ENCODE measurements around the gene ARAP2. TPM values are rescaled to one million over a fixed set of nuclear protein-coding genes. Genes with fewer than 3 reads are reported as not detected.

The ARAP2 gene
- total RNA-seq, 1 donor = 3.6 TPM

- H3K27ac ChIP-seq (ENCODE audit: low read depth, low read length) = no peak overlapping the region
- no peak overlapping the region for H2AFZ ChIP-seq (ENCODE audit: low read length)
- no peaks in the 10 kb centered on the region for H3K27me3 ChIP-seq (ENCODE audit: insufficient read depth, low read length)
These were observed 29.4 kb downstream of the ARAP2 start for GRCh38 chr4:36214735-36215485.

GRCh38 chr4:36213977-36214376, 30.3 kb downstream of the ARAP2 start:
- H3K36me3 ChIP-seq (ENCODE audit: insufficient read depth, low read length) = no peaks in the 10 kb centered on the region
- H3K79me2 ChIP-seq (ENCODE audit: insufficient read depth, low read length) = no peaks in the 10 kb centered on the region
- no peaks in the 10 kb centered on the region for H3K27me3 ChIP-seq (ENCODE audit: insufficient read depth, low read length)
- no peak for DNase-seq (ENCODE audit: insufficient read length, low spot score, missing footprints)
- no peak overlapping the region for H3K4me3 ChIP-seq (ENCODE audit: insufficient read depth, low read length)
- H3K4me2 ChIP-seq (ENCODE audit: insufficient read depth, low read length) = no peak overlapping the region
- H2AFZ ChIP-seq (ENCODE audit: low read length) = no peak overlapping the region
- no peak overlapping the region for H3K27ac ChIP-seq (ENCODE audit: low read depth, low read length)
- H3K9me3 ChIP-seq (ENCODE audit: low read depth, low read length) = no peaks in the 10 kb centered on the region
- TF ChIP-seq CTCF (IDR thresholded peaks at IDR 0.05; ENCODE audit: extremely low read depth, low read depth, low read length) = no peak
- no peaks in the 10 kb centered on the region for H4K20me1 ChIP-seq (ENCODE audit: insufficient read depth, low read length)
- no peaks in the 10 kb centered on the region for H3K4me1 ChIP-seq (ENCODE audit: insufficient read depth, low read length)

More at GRCh38 chr4:36214735-36215485, 29.4 kb downstream of the ARAP2 start:
- Histone ChIP-seq H3K4me1 (ENCODE audit: insufficient read depth, low read length) (no peaks in the 10 kb centered on the region), H3K4me3 (ENCODE audit: insufficient read depth, low read length) (no peak overlapping the region), H3K9me3 (ENCODE audit: low read depth, low read length) (no peaks in the 10 kb centered on the region), H4K20me1 (ENCODE audit: insufficient read depth, low read length) (no peaks in the 10 kb centered on the region), H3K4me2 (ENCODE audit: insufficient read depth, low read length) (no peak overlapping the region), H3K36me3 (ENCODE audit: insufficient read depth, low read length) (no peaks in the 10 kb centered on the region), H3K79me2 (ENCODE audit: insufficient read depth, low read length) (no peaks in the 10 kb centered on the region)
- no peak for TF ChIP-seq CTCF (IDR thresholded peaks at IDR 0.05; ENCODE audit: extremely low read depth, low read depth, low read length)
- no peak for DNase-seq (ENCODE audit: insufficient read length, low spot score, missing footprints)

- H3K27ac ChIP-seq (ENCODE audit: low read depth, low read length) = no peak overlapping the region
- H2AFZ ChIP-seq (ENCODE audit: low read length) = no peak overlapping the region
- no peak for TF ChIP-seq CTCF (IDR thresholded peaks at IDR 0.05; ENCODE audit: extremely low read depth, low read depth, low read length)
- no peaks in the 10 kb centered on the region for H4K20me1 ChIP-seq (ENCODE audit: insufficient read depth, low read length)
- no peaks in the 10 kb centered on the region for H3K79me2 ChIP-seq (ENCODE audit: insufficient read depth, low read length)
- no peak overlapping the region for H3K4me3 ChIP-seq (ENCODE audit: insufficient read depth, low read length)
- H3K27me3 ChIP-seq (ENCODE audit: insufficient read depth, low read length) = no peaks in the 10 kb centered on the region
- H3K4me2 ChIP-seq (ENCODE audit: insufficient read depth, low read length) = no peak overlapping the region
- H3K9me3 ChIP-seq (ENCODE audit: low read depth, low read length) = no peaks in the 10 kb centered on the region
- no peak for DNase-seq (ENCODE audit: insufficient read length, low spot score, missing footprints)
- H3K36me3 ChIP-seq (ENCODE audit: insufficient read depth, low read length) = no peaks in the 10 kb centered on the region
- H3K4me1 ChIP-seq (ENCODE audit: insufficient read depth, low read length) = no peaks in the 10 kb centered on the region
These were observed 33.2 kb downstream of the ARAP2 start for GRCh38 chr4:36211084-36211483.

GRCh38 chr4:36209941-36210649, 34.2 kb downstream of the ARAP2 start:
- Histone ChIP-seq H3K4me1 (ENCODE audit: insufficient read depth, low read length) (no peaks in the 10 kb centered on the region), H3K79me2 (ENCODE audit: insufficient read depth, low read length) (no peaks in the 10 kb centered on the region), H3K4me2 (ENCODE audit: insufficient read depth, low read length) (no peak overlapping the region), H3K27ac (ENCODE audit: low read depth, low read length) (no peak overlapping the region), H3K27me3 (ENCODE audit: insufficient read depth, low read length) (no peaks in the 10 kb centered on the region), H3K4me3 (ENCODE audit: insufficient read depth, low read length) (no peak overlapping the region), H3K9me3 (ENCODE audit: low read depth, low read length) (no peaks in the 10 kb centered on the region), H4K20me1 (ENCODE audit: insufficient read depth, low read length) (no peaks in the 10 kb centered on the region), H3K36me3 (ENCODE audit: insufficient read depth, low read length) (no peaks in the 10 kb centered on the region), H2AFZ (ENCODE audit: low read length) (no peak overlapping the region)
- DNase-seq (ENCODE audit: insufficient read length, low spot score, missing footprints) = no peak
- no peak for TF ChIP-seq CTCF (IDR thresholded peaks at IDR 0.05; ENCODE audit: extremely low read depth, low read depth, low read length)
